Activated CD8-positive, alpha-beta T cell treated with anti-CD3 and anti-CD28 coated beads for 36 hours (primary cell): Measurements from ENCODE around the gene CFAP100. TPM values are rescaled to one million over a fixed set of nuclear protein-coding genes. Genes with fewer than 3 reads are reported as not detected.
A peak's percentile ranks its signal among the peaks of the same experiment; 100 is the strongest.

Experiments used
- ATAC-seq: fragments of 200-7000 bp; cut with Tn5 transposase; one replicate; pipeline ENCODE4 v1.10.0; 2021; ENCODE audit warnings: mild to moderate bottlenecking, moderate library complexity
- CTCF ChIA-PET: fragments of 350-600 bp; sonication (Branson Sonifier 250); formaldehyde crosslinking; loops from one replicate; lab custom pipeline; 2021; ENCODE audit warnings: antibody characterized with exemption; lab: Charles Lee
- POLR2A ChIA-PET: fragments of 350-600 bp; sonication (Branson Sonifier 250); formaldehyde crosslinking; loops from one replicate; lab custom pipeline; 2021; ENCODE audit warnings: antibody characterized with exemption; lab: Charles Lee
- DNase-seq: peaks from one replicate; pipeline ENCODE4 v3.0.0-alpha.2; 2020
- H3K27ac Mint-ChIP-seq: one replicate; pipeline ENCODE4 v1.8.0; 2021; ENCODE audit warnings: mild to moderate bottlenecking, mixed read lengths
- H3K27me3 Mint-ChIP-seq: one replicate; pipeline ENCODE4 v1.8.0; 2021; ENCODE audit warnings: mixed read lengths
- H3K36me3 Mint-ChIP-seq: one replicate; pipeline ENCODE4 v1.8.0; 2021; ENCODE audit warnings: low read depth, mixed read lengths
- H3K4me1 Mint-ChIP-seq: one replicate; pipeline ENCODE4 v1.8.0; 2021; ENCODE audit warnings: low read depth, mixed read lengths
- H3K4me3 Mint-ChIP-seq: one replicate; pipeline ENCODE4 v1.8.0; 2021; ENCODE audit warnings: mild to moderate bottlenecking, moderate library complexity, mixed read lengths
- H3K9me3 Mint-ChIP-seq: one replicate; pipeline ENCODE4 v1.8.0; 2021; ENCODE audit warnings: mixed read lengths
- intact Hi-C: fragments of 100-400 bp; cut with micrococcal nuclease; formaldehyde crosslinking; loops from one replicate; pipeline ENCODE4 v1.10.0; 2022
- total RNA-seq, 2 experiments: library from RNA; stranded (reverse); gene quantifications; one replicate each; pipeline ENCODE4 v1.2.3, GENCODE V29; 2021
- TF ChIP-seq, protein P1 (sequence below): fragments of 200-600 bp; IDR thresholded peaks from one replicate; pipeline ENCODE4 v1.8.0; 2022; ENCODE audit warnings: antibody characterized with exemption, mild to moderate bottlenecking

Gene CFAP100
- total RNA-seq, 2 experiments from 2014 or later: not detected

DNA sequence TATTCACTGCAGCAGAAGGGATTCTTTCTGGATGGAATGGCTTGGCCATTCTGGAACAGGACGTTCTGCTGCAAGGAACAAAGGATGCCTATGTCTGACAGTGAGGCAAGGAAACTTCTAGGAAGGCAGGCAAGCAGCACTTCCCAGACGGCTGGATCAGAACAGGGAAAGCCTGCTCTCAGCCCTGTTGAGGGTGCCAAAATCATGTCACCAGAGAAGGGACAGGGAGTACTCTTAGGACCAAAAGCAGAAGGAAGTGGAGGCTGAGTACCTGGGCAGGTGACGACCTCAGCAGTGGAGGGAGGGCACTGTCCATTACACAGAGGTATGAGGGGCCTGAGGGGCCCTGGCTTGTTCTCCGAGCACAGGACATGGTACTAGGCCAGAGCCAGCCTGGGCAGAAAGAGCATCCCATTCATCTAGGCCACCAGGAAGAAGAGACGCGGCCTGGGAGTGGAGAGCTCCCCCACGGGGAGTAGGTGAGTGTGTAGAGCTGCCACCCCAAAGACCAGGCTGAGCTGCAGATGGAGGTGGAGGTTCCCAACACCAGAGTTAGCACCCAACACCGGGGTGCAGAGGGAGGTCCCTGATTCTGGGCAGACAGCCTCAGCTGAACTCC, 47.1 kb upstream of the CFAP100 start:
- H3K9me3 Mint-ChIP-seq: no peaks in the 10 kb centered on the region
- DNase-seq (no peak), ATAC-seq (no peak)
- TF ChIP-seq, protein P1, sequence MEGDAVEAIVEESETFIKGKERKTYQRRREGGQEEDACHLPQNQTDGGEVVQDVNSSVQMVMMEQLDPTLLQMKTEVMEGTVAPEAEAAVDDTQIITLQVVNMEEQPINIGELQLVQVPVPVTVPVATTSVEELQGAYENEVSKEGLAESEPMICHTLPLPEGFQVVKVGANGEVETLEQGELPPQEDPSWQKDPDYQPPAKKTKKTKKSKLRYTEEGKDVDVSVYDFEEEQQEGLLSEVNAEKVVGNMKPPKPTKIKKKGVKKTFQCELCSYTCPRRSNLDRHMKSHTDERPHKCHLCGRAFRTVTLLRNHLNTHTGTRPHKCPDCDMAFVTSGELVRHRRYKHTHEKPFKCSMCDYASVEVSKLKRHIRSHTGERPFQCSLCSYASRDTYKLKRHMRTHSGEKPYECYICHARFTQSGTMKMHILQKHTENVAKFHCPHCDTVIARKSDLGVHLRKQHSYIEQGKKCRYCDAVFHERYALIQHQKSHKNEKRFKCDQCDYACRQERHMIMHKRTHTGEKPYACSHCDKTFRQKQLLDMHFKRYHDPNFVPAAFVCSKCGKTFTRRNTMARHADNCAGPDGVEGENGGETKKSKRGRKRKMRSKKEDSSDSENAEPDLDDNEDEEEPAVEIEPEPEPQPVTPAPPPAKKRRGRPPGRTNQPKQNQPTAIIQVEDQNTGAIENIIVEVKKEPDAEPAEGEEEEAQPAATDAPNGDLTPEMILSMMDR: no peak
- H3K4me1 Mint-ChIP-seq: no peaks in the 10 kb centered on the region
- ChIA-PET POLR2A (no interaction called here), CTCF (no interaction called here)
- no peak overlapping the region for H3K4me3 Mint-ChIP-seq
- H3K36me3 Mint-ChIP-seq: no peaks in the 10 kb centered on the region
- no peak overlapping the region for H3K27ac Mint-ChIP-seq
- intact Hi-C loops: no loop called here
- H3K27me3 Mint-ChIP-seq: no peaks in the 10 kb centered on the region

DNA sequence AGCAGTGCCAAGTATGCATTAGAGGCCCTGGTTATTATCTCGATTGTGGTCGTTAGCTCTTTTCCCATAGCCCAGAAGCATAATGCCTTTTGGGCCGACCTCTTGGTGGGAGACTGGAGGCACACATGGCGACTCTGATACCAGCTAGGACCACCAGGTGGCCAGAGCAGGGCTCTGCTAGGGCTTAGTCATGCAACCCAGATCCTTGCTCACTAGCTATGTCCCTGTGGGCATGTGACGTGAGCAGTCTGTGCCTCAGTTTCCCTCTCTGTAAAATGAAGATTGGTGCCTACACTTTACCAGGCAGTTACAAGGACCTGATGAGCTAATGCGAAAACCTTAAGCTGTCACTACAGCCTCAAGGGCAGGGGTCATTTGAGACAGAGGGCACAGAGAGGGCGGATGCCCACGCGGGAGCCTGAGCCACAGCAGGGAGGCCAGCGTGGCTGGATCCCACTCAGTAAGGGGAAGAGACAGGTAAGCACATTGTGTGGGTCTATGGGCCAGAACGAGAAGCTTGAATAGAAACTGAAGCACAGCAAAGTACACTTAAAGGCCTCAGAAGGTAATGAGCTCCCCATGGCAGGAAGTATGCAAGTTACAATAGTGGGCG, 46.3 kb upstream of the CFAP100 start:
- Mint-ChIP-seq H3K4me1 (no peaks in the 10 kb centered on the region), H3K9me3 (no peaks in the 10 kb centered on the region), H3K27me3 (no peaks in the 10 kb centered on the region), H3K36me3 (no peaks in the 10 kb centered on the region), H3K4me3 (no peak overlapping the region), H3K27ac (no peak overlapping the region)
- DNase-seq (no peak), ATAC-seq (no peak)
- POLR2A ChIA-PET: no interaction called here
- intact Hi-C loops: no loop called here
- TF ChIP-seq, protein P1: peak; percentile 12
- CTCF ChIA-PET: no interaction called here

DNA sequence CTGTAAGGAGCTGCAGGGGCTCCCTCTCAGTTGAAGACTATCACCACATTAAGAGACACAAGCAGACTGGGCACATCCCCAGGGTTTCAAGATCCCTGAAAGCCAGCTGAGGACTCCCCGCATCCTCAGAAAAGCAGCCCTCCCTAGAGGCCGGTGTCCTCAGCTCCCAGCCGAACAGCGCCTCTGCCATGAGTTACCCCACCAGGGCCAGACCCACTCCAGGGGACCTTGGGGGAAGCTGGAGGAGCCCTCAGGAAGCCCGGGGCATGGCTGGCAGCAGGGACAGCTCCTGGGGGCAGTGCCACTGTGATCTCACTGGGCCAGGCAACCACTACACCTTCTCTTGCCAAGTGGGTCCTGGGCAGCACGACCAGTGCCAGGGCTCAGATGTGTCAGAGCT, 45.6 kb upstream of the CFAP100 start:
- ChIA-PET POLR2A (interaction anchor here (0.6 kb wide), 1 partner anchor 275 kb away, joined by 3 read pairs; no protein-coding TSS in a partner anchor), CTCF (interaction anchor here (0.6 kb wide), 1 partner anchor 15 kb away, joined by 3 read pairs; no protein-coding TSS in a partner anchor)
- Mint-ChIP-seq H3K4me3 (no peak overlapping the region), H3K4me1 (no peaks in the 10 kb centered on the region), H3K27me3 (no peaks in the 10 kb centered on the region), H3K9me3 (no peaks in the 10 kb centered on the region), H3K36me3 (no peaks in the 10 kb centered on the region), H3K27ac (no peak overlapping the region)
- no peak for DNase-seq
- intact Hi-C loops: no loop called here
- ATAC-seq: no peak
- TF ChIP-seq, protein P1: no peak

DNA sequence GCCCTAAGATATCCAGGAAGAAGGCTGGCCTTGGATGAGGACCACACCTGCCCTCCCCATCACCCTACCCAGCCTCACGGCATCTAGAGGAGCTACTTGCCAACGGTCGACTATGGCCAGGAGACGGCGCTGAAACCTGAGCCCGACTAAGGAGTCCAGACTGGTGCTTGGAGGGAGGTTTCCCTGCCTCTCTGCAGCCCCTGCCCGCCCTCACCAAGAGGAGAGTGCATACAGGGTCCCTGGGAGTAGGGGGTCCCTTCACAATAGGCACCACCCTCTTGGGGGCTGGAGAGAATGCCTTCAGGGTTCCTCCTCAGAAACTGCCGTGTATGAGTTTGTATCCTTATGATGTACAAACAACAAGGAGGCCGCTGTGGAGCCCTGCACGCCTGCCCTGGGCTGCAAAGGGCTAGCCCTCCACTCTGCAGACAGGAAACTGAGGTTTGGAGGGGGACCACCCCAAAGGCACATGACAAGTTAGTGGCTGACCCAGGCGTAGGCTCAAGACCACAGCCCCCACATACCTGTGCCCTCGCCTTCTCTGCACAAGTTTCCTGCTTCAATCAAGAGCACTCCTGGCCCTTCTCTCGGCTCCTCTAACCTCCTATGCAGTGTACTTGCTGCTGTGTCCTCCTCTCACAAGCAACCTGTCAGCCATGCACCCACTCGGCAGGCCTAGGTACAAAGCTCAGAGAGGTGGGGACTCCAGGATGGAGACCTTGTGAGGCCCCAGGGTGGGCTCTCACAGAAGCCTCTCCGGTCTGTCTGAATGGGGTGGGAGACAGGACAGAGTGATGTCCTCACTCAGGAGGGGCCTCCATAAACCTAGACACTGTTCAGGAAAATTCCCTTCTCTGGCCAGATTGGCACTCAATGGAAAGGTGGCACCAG, 44.9 kb upstream of the CFAP100 start:
- Mint-ChIP-seq H3K27me3 (no peaks in the 10 kb centered on the region), H3K4me1 (no peaks in the 10 kb centered on the region), H3K4me3 (no peak overlapping the region), H3K27ac (no peak overlapping the region), H3K36me3 (no peaks in the 10 kb centered on the region), H3K9me3 (no peaks in the 10 kb centered on the region)
- intact Hi-C loops: no loop called here
- ATAC-seq (no peak), DNase-seq (no peak)
- ChIA-PET POLR2A (interaction anchor here (0.6 kb wide), 1 partner anchor 276 kb away, joined by 3 read pairs; no protein-coding TSS in a partner anchor), CTCF (no interaction called here)
- TF ChIP-seq, protein P1: no peak
